ENCODE data around the gene PDLIM1. TPM values are rescaled to one million over a fixed set of nuclear protein-coding genes. Genes with fewer than 3 reads are reported as not detected.
A peak's percentile ranks its signal among the peaks of the same experiment; 100 is the strongest.

PDLIM1 gene
- total RNA-seq, 6 experiments from 2014 or later: 63.9 to 105 (median 82.1) TPM

- ATAC-seq: no peak
- H3K27ac ChIP-seq: no peak overlapping the region
Measured at GRCh38 chr10:95249467-95249866, 41.3 kb downstream of the PDLIM1 start.

GRCh38 chr10:95248989-95249388 is 41.8 kb downstream of the PDLIM1 start:
- Histone ChIP-seq H3K4me3 (no peak overlapping the region), H3K4me1 (peaks cover 0 to 6% (median 0%) of the 10 kb centered on the region in 4 donors), H3K9me3 (no peaks in the 10 kb centered on the region), H3K27ac (peak overlapping the region in 1 of 3 donors; percentile 11), H3K27me3 (no peaks in the 10 kb centered on the region), H3K36me3 (peaks cover 0 to 27% (median 6%) of the 10 kb centered on the region in 4 donors)
- TF ChIP-seq POLR2A (IDR thresholded peaks at IDR 0.05) (no peak), CTCF (IDR thresholded peaks at IDR 0.05) (no peak)
- ATAC-seq: peak in 2 of 4 donors; percentile 43 to 70
- intact Hi-C loops (cut with DNase I): loop anchor here (5.0 to 10.0 kb wide), 2 partner anchors 113 to 116 kb away; no protein-coding TSS in a partner anchor
- WGBS (ENCODE audit: insufficient coverage, low coverage, low lambda C conversion rate, missing lambda C conversion rate): 89% methylated on average over 2 of the region's 3 CpGs
- peak in 1 of 3 donors; percentile 70 for DNase-seq

More at GRCh38 chr10:95249467-95249866, 41.3 kb downstream of the PDLIM1 start:
- intact Hi-C loops (cut with DNase I): loop anchor here (5.0 to 10.0 kb wide), 2 partner anchors 113 to 115 kb away; no protein-coding TSS in a partner anchor
- Histone ChIP-seq H3K27me3 (no peaks in the 10 kb centered on the region), H3K4me3 (no peak overlapping the region), H3K4me1 (peaks cover 0 to 6% (median 0%) of the 10 kb centered on the region in 4 donors), H3K9me3 (no peaks in the 10 kb centered on the region), H3K36me3 (peaks cover 0 to 22% (median 5%) of the 10 kb centered on the region in 4 donors)
- WGBS (ENCODE audit: insufficient coverage, low coverage, low lambda C conversion rate, missing lambda C conversion rate): 67% methylated on average over 2 of the region's 3 CpGs
- TF ChIP-seq CTCF (IDR thresholded peaks at IDR 0.05) (no peak), POLR2A (IDR thresholded peaks at IDR 0.05) (no peak)
- no peak for DNase-seq

GRCh38 chr10:95247881-95248583 is 42.8 kb downstream of the PDLIM1 start:
- Histone ChIP-seq H3K27me3 (no peaks in the 10 kb centered on the region), H3K4me1 (peaks cover 0 to 10% (median 0%) of the 10 kb centered on the region in 4 donors), H3K9me3 (no peaks in the 10 kb centered on the region), H3K27ac (peak overlapping the region; percentile 24 to 45 (median 38)), H3K36me3 (peaks cover 0 to 36% (median 10%) of the 10 kb centered on the region in 4 donors), H3K4me3 (no peak overlapping the region)
- TF ChIP-seq POLR2A (IDR thresholded peaks at IDR 0.05): no peak
- no peak for TF ChIP-seq CTCF (IDR thresholded peaks at IDR 0.05)
- no peak for ATAC-seq
- intact Hi-C loops (cut with DNase I): loop anchor here (5.0 to 10.0 kb wide), 2 partner anchors 114 to 117 kb away; no protein-coding TSS in a partner anchor
- DNase-seq: no peak
- 78% methylated on average over 5 of the region's 7 CpGs for WGBS (ENCODE audit: insufficient coverage, low coverage, low lambda C conversion rate, missing lambda C conversion rate)

GRCh38 chr10:95247200-95247880 is 43.5 kb downstream of the PDLIM1 start:
- peak overlapping the region; percentile 24 to 45 (median 38) for H3K27ac ChIP-seq
- intact Hi-C loops (cut with DNase I): loop anchor here (5.0 to 10.0 kb wide), 2 partner anchors 115 to 117 kb away; no protein-coding TSS in a partner anchor
- H3K4me3 ChIP-seq: no peak overlapping the region
- 56% methylated on average over 6 of the region's 6 CpGs for WGBS (ENCODE audit: insufficient coverage, low coverage, low lambda C conversion rate, missing lambda C conversion rate)
- DNase-seq: no peak
- no peak for TF ChIP-seq CTCF (IDR thresholded peaks at IDR 0.05)
- no peak for TF ChIP-seq POLR2A (IDR thresholded peaks at IDR 0.05)
- peaks cover 0 to 14% (median 0%) of the 10 kb centered on the region in 4 donors for H3K4me1 ChIP-seq
- H3K27me3 ChIP-seq: no peaks in the 10 kb centered on the region
- no peaks in the 10 kb centered on the region for H3K9me3 ChIP-seq
- H3K36me3 ChIP-seq: peaks cover 0 to 36% (median 10%) of the 10 kb centered on the region in 4 donors
- ATAC-seq: peak in 1 of 4 donors; percentile 7
